Measurements from ENCODE around the gene RABGAP1L.

GRCh38 chr1:174744886-174745285 lies 585.6 kb downstream of the RABGAP1L start:
- no peak for TF ChIP-seq POLR2AphosphoS5 (IDR thresholded peaks at IDR 0.05)
- TF ChIP-seq POLR2A (IDR thresholded peaks at IDR 0.05), result no peak

Measured in gastroesophageal sphincter (tissue), 2 donors.